Loucy (cell line): ENCODE measurements around the gene TOM1L2.

Source experiments
- EZH2phosphoT487 ChIP-seq: fragments of 200-600 bp; IDR thresholded peaks from 2 replicates; pipeline ENCODE4 v1.6.1; 2018; ENCODE audit warnings: antibody characterized with exemption, mild to moderate bottlenecking, moderate library complexity, borderline replicate concordance
- TF ChIP-seq, protein P1 (sequence below): fragments of 200-600 bp; sonication (generic); conservative IDR thresholded peaks from 2 replicates; pipeline ENCODE4 v1.5.1; 2014; ENCODE audit warnings: mild to moderate bottlenecking, antibody characterized with exemption, low read length

DNA sequence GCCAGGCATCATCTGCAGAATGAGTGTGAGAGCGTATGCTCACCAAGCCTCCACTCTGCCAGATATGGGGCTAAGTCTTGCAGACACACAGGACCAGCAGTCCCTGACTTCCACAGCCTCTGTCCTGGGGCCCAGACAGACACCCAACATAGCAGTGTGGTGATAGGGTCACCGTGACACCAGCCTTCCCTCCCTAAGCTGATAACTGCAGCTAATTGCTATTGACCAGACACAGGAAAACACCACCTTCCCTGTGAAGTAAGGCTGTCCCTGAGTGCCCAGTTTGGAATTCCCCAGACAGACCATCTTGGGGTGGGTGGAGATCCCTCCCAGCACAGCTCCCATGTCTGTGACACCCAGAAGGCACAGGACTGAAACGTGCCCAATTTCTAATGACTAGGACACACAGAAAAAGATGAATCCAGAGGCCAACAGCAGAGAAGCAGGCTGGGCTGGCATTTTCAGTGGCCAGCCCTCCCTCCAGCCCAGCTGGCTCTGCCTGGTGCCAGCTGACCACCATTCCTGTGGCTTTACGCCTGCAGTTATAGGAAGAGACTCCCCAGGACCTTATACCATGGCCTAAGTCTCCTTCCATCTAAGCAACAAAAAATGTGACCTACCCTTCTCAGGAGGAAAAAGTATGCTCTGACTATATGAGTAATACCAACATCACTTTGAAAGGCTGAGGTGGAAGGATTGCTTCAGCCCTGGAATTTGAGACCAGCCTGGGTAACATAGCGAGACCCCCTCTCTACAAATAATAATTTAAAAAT lies 36.5 kb upstream of the TOM1L2 start:
- TF ChIP-seq, protein P1, sequence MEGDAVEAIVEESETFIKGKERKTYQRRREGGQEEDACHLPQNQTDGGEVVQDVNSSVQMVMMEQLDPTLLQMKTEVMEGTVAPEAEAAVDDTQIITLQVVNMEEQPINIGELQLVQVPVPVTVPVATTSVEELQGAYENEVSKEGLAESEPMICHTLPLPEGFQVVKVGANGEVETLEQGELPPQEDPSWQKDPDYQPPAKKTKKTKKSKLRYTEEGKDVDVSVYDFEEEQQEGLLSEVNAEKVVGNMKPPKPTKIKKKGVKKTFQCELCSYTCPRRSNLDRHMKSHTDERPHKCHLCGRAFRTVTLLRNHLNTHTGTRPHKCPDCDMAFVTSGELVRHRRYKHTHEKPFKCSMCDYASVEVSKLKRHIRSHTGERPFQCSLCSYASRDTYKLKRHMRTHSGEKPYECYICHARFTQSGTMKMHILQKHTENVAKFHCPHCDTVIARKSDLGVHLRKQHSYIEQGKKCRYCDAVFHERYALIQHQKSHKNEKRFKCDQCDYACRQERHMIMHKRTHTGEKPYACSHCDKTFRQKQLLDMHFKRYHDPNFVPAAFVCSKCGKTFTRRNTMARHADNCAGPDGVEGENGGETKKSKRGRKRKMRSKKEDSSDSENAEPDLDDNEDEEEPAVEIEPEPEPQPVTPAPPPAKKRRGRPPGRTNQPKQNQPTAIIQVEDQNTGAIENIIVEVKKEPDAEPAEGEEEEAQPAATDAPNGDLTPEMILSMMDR = no peak
- no peak for TF ChIP-seq EZH2phosphoT487
